Measurements from ENCODE around the gene PLA2G4B.

DNA sequence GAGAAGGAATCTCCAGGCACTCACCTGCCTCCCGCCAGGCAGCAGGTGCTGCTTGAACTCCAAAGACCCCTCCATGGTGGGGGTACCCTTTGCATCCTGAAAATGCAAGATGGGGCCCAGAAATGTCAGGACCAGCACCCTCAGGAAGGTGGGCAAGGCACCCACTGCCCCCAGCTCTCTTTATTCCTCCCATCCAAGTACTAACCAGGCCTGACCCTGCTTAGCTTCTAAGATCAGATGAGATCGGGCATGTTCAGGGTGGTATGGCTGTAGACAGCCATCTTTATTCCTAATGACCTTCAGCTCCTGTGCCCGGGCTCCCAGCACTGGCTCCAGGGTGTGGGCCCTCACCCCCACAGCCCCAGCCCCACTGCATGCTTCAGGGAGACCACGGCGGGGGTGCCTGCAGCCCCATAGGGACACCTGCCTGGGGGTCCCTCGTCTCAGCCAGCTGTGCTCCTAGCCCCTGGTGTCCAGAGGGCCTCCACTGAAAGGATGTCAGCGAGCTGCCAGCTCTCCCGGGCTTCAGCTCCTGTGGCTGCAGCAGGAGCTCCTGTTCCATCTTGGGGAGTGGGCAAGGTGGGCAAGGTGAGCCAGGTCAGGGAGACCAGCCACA, 13.2 kb downstream of the PLA2G4B start:
- no peak for TF ChIP-seq POLR2A (IDR thresholded peaks at IDR 0.05; ENCODE audit: low read length)
- TF ChIP-seq GATA1 (IDR thresholded peaks at IDR 0.05; ENCODE audit: low read depth, low read length): no peak

Measured in erythroblast (primary cell).